K562 (cell line): ENCODE measurements around the gene UBN1. TPM values are rescaled to one million over a fixed set of nuclear protein-coding genes. Genes with fewer than 3 reads are reported as not detected.

Source experiments
- ATAC-seq: fragments of 200-7000 bp; cut with Tn5 transposase; 3 replicates; pipeline ENCODE4 v1.9.1; 2020; ENCODE audit warnings: moderate library complexity
- BruUV-seq: library from RNA; stranded (reverse); fragments of 400-500 nt; replicated peaks from 2 replicates; lab custom pipeline; 2021; lab: Mats Ljungman, UMichigan
- CTCF ChIA-PET: fragments of 300-600 bp; formaldehyde crosslinking; extraction: SDS; loops from one replicate; lab custom pipeline; 2021; ENCODE audit warnings: low intra/inter-chr PET ratio; lab: Yijun Ruan, JAX
- POLR2A ChIA-PET: fragments of 300-600, 350-650 bp; sonication (Branson Sonifier 250); formaldehyde crosslinking; extraction: SDS; loops from one replicate; lab custom pipeline; 2021; ENCODE audit warnings: antibody characterized with exemption, inconsistent platforms; lab: Yijun Ruan, JAX
- DNase-seq, 4 experiments: peaks; one replicate each; pipeline versions ENCODE4 v3.0.0 to v3.0.0-alpha.2; 2011 to 2018; ENCODE audit warnings: low spot score in 3 of 4, mixed read lengths in 3 of 4; ENCODE audit errors: extremely low read depth in 1 of 4
- FAIRE-seq: peaks from 2 replicates; lab custom pipeline; 2011; peaks lifted over from hg19 to GRCh38; lab: Jason Lieb, UNC
- H2AFZ ChIP-seq: 2 replicates; pipeline ENCODE4 v1.6.0; 2011; ENCODE audit warnings: low read depth, low read length, control low read depth, inconsistent platforms
- H3K27ac ChIP-seq: fragments of 200-600 bp; 3 replicates; pipeline ENCODE4 v1.8.0; 2011; ENCODE audit warnings: low read depth, mild to moderate bottlenecking, control low read depth, inconsistent platforms, low read length, moderate library complexity, mixed read lengths; ENCODE audit errors: extremely low read depth
- H3K27me3 ChIP-seq, 2 experiments: fragments of 300-600 bp in 1 of 2; 2 replicates in 1 of 2; 3 replicates in 1 of 2; pipeline versions ENCODE4 v1.6.0 to v1.8.0; 2011; ENCODE audit warnings: inconsistent platforms in 2 of 2, low read length in 2 of 2, mild to moderate bottlenecking in 1 of 2, mixed read lengths in 1 of 2, moderate library complexity in 1 of 2; ENCODE audit not compliant: control insufficient read depth in 2 of 2, insufficient read depth in 2 of 2
- H3K36me3 ChIP-seq: fragments of 300-600 bp; 3 replicates; pipeline ENCODE4 v1.8.0; 2011; ENCODE audit warnings: mild to moderate bottlenecking, low read length, inconsistent platforms; ENCODE audit not compliant: control insufficient read depth, insufficient read depth
- H3K4me1 ChIP-seq, 2 experiments: fragments of 200-600 bp in 1 of 2; replicated peaks in 1 of 2; 2 replicates in 1 of 2; 3 replicates in 1 of 2; pipeline versions ENCODE4 v1.5.1 to v1.8.0; 2011; ENCODE audit warnings: inconsistent platforms in 2 of 2, low read length in 2 of 2, mild to moderate bottlenecking in 1 of 2, mixed read lengths in 1 of 2, moderate library complexity in 1 of 2; ENCODE audit not compliant: control insufficient read depth in 2 of 2, insufficient read depth in 2 of 2
- H3K4me2 ChIP-seq: 2 replicates; pipeline ENCODE4 v1.6.1; 2011; ENCODE audit warnings: low read length, control low read depth, inconsistent platforms, mixed read lengths; ENCODE audit not compliant: insufficient read depth
- H3K4me3 ChIP-seq: fragments of 200-600 bp; sonication (generic), shearing (Covaris generic); 2 replicates; pipeline ENCODE4 v1.5.1; 2016; ENCODE audit warnings: control low read depth, inconsistent platforms
- H3K79me2 ChIP-seq: fragments of 200-600 bp; 3 replicates; pipeline ENCODE4 v1.8.0; 2011; ENCODE audit warnings: low read length, inconsistent platforms; ENCODE audit not compliant: control insufficient read depth, insufficient read depth
- H3K9ac ChIP-seq, 2 experiments: 2 replicates each; pipeline versions ENCODE4 v1.6.0 to v1.6.1; 2011; ENCODE audit warnings: low read depth in 2 of 2, low read length in 2 of 2, control low read depth in 1 of 2, inconsistent platforms in 1 of 2, mild to moderate bottlenecking in 1 of 2, mixed read lengths in 1 of 2; ENCODE audit not compliant: insufficient read depth in 1 of 2
- H3K9me1 ChIP-seq: one replicate; pipeline ENCODE4 v1.6.0; 2011; ENCODE audit warnings: inconsistent platforms, mild to moderate bottlenecking, low read length, moderate library complexity; ENCODE audit not compliant: control insufficient read depth, insufficient read depth
- H3K9me3 ChIP-seq: replicated peaks from 2 replicates; pipeline ENCODE4 v1.5.1; 2011; ENCODE audit warnings: low read depth, low read length, inconsistent platforms; ENCODE audit not compliant: control insufficient read depth, insufficient read depth
- H4K20me1 ChIP-seq: replicated peaks from 2 replicates; pipeline ENCODE4 v1.6.1; 2011; ENCODE audit warnings: low read length, inconsistent platforms, mixed read lengths; ENCODE audit not compliant: control insufficient read depth, insufficient read depth
- NFIC ChIP-seq: fragments of 450-650 bp; IDR thresholded peaks from 2 replicates; pipeline ENCODE4 v1.6.1; 2017; ENCODE audit warnings: mild to moderate bottlenecking, inconsistent platforms
- PHTF2 ChIP-seq: fragments of 250-450 bp; sonication (Bioruptor Pico); IDR thresholded peaks from 2 replicates; pipeline ENCODE4 v1.5.0; 2021; ENCODE audit warnings: mild to moderate bottlenecking
- ZNF3 ChIP-seq: fragments of 250-450 bp; sonication (Bioruptor Pico); IDR thresholded peaks from 2 replicates; pipeline ENCODE4 v1.5.0; 2021; ENCODE audit warnings: mild to moderate bottlenecking, moderate library complexity
- ZNF589 ChIP-seq: fragments of 200-800 bp; sonication (Bioruptor generic); IDR thresholded peaks from 2 replicates; pipeline ENCODE4 v1.6.1; 2016; ENCODE audit warnings: low read depth, missing genetic modification characterization, missing compliant biosample characterization
- WGBS: fragments of 100-300 bp; shearing (Covaris generic); methylation state at CpG from one replicate; pipeline ENCODE4 v1.1.6; 2016; ENCODE audit warnings: low coverage, mixed read lengths; ENCODE audit not compliant: insufficient coverage; ENCODE audit errors: missing lambda C conversion rate; 5-methylcytosine and 5-hydroxymethylcytosine counted together
- in situ Hi-C: fragments of 300-500 bp; cut with MboI; formaldehyde crosslinking; loops from 4 replicates; pipeline ENCODE4 v1.15.0; 2018; ENCODE audit warnings: inconsistent platforms, mixed read lengths
- intact Hi-C: fragments of 100-400 bp; cut with micrococcal nuclease; formaldehyde crosslinking; loops from 2 replicates; pipeline ENCODE4 v1.14.2; 2022
- polyA plus RNA-seq, 8 experiments: library from polyadenylated mRNA; depleted of rRNA in 4 of 8; stranded (reverse) in 5 of 8; unstranded in 3 of 8; fragments of >200 nt; fragmentation: Nextera tagmentation in 2 of 8; fragmentation: Illumina TruSeq in 1 of 8; extraction: Ambion mirVana in 2 of 8; extraction: Trizol in 1 of 8; gene quantifications; 2 replicates each; pipeline versions ENCODE4 v1.2.1 to v1.2.3, GENCODE V29; 2011 to 2014; ENCODE audit warnings: inconsistent platforms in 1 of 8, missing spikeins in 1 of 8
- total RNA-seq, 7 experiments: library from RNA; depleted of rRNA in 6 of 7; stranded (reverse); fragments of >200 nt in 6 of 7; fragmentation: Illumina TruSeq in 2 of 7; extraction: Trizol in 2 of 7; gene quantifications; 2 replicates each; pipeline versions ENCODE4 v1.2.1 to v1.2.3, GENCODE V29; 2011 to 2021; ENCODE audit warnings: low replicate concordance in 1 of 7
- TF ChIP-seq, protein P1 (sequence below): fragments of 200-800 bp; sonication (Bioruptor generic); IDR thresholded peaks from 2 replicates; pipeline ENCODE4 v1.6.1; 2017; ENCODE audit warnings: missing genetic modification characterization, missing compliant biosample characterization
- TF ChIP-seq, protein P2 (sequence below), 3 experiments: fragments of 200-800 bp in 1 of 3; sonication (Bioruptor generic) in 1 of 3; sonication (generic) in 1 of 3; formaldehyde crosslinking in 1 of 3; IDR thresholded peaks; 2 replicates each; pipeline versions ENCODE4 v1.6.1 to v1.8.0; 2016 to 2022; ENCODE audit warnings: mild to moderate bottlenecking in 2 of 3, missing compliant biosample characterization in 2 of 3, missing genetic modification characterization in 2 of 3, missing genetic modification reagents in 1 of 3

The UBN1 gene
- total and polyA plus RNA-seq, 9 of the 15 experiments (the other 6 are each of a cell fraction or from before 2014, with no cell fraction given) = 1.5 to 45.7 (median 20.6) TPM

DNA sequence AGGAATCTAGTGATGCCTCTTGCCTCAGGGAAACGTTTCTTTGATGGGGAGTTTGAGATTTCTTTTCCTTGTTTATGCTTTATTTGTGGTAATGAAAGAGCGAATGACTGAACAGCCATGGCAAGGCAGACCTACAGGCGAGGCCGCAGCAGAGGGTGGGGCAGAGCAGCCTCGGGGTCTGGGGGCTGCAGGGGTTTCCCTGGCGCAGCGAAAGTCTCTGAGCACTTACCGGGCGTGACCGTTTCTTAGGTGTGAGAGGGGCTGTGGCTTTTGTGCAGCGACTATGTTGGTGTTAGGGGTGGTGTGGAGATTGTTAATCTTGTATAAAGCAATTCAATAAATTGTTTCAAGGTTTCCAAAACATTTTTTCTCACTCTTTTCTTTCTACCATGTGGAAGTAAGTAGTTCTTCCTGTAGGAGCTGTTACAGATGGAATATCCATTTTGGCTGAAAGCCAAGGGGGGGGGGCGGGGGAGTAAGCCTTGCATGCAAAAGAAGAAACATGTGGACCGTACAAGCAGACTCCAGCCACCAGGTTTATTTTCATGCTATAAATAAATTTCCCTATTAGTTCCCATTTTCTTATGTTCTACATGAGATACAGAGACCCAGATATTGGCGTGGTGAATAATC lies 34.8 kb downstream of the UBN1 start:
- TF ChIP-seq NFIC (peak; percentile 95), ZNF589 (CRISPR knock-in tag) (no peak), ZNF3 (CRISPR knock-in tag) (no peak), PHTF2 (CRISPR knock-in tag) (no peak)
- TF ChIP-seq, protein P1, sequence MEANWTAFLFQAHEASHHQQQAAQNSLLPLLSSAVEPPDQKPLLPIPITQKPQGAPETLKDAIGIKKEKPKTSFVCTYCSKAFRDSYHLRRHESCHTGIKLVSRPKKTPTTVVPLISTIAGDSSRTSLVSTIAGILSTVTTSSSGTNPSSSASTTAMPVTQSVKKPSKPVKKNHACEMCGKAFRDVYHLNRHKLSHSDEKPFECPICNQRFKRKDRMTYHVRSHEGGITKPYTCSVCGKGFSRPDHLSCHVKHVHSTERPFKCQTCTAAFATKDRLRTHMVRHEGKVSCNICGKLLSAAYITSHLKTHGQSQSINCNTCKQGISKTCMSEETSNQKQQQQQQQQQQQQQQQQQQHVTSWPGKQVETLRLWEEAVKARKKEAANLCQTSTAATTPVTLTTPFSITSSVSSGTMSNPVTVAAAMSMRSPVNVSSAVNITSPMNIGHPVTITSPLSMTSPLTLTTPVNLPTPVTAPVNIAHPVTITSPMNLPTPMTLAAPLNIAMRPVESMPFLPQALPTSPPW (CRISPR knock-in tag) = peak; percentile 38; the same call in 1 of the 2 replicates
- TF ChIP-seq, protein P2, sequence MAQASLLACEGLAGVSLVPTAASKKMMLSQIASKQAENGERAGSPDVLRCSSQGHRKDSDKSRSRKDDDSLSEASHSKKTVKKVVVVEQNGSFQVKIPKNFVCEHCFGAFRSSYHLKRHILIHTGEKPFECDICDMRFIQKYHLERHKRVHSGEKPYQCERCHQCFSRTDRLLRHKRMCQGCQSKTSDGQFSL (CRISPR knock-in tag; IDR thresholded peaks at IDR 0.05) = peak; percentile 90
- TF ChIP-seq, protein P2 (tag; IDR thresholded peaks at IDR 0.05) = peak in 1 of 2 experiments; percentile 88; a peak in 2 of 4 replicates
- H3K79me2 ChIP-seq = no peaks in the 10 kb centered on the region
- DNase-seq = peak in 1 of 4 experiments; percentile 37
- no peaks in the 10 kb centered on the region for H3K27me3 ChIP-seq
- CTCF ChIA-PET = no interaction called here
- H3K9ac ChIP-seq = no peak overlapping the region
- no peaks in the 10 kb centered on the region; the same call in 1 of the 2 replicates for H4K20me1 ChIP-seq
- intact Hi-C loops (loop anchor here (10.0 kb wide), 1 partner anchor 53 kb away; the partner anchor contains the start of gene PPL), in situ Hi-C loops (no loop called here)
- no peak overlapping the region for H3K27ac ChIP-seq
- H3K9me3 ChIP-seq = peaks cover 7% of the 10 kb centered on the region; the same call in 1 of the 2 replicates
- FAIRE-seq = no peak
- H3K9me1 ChIP-seq = peaks cover 3% of the 10 kb centered on the region
- H3K4me3 ChIP-seq = no peak overlapping the region
- POLR2A ChIA-PET = interaction anchor here (0.6 kb wide), 1 partner anchor 177 kb away, joined by 3 read pairs; no protein-coding TSS in a partner anchor
- BruUV-seq = no TSS peak
- peaks cover 82% of the 10 kb centered on the region for H3K36me3 ChIP-seq
- no peak for ATAC-seq
- WGBS = 70% methylated on average over 12 of the region's 14 CpGs
- peaks cover 23 to 38% of the 10 kb centered on the region in 2 experiments; a peak in 4 of 5 replicates for H3K4me1 ChIP-seq
- no peak overlapping the region for H2AFZ ChIP-seq
- no peak overlapping the region for H3K4me2 ChIP-seq
